Left ventricle myocardium superior (tissue), 1 donor: Measurements from ENCODE around the gene IQCE. TPM values are rescaled to one million over a fixed set of nuclear protein-coding genes. Genes with fewer than 3 reads are reported as not detected.

Experiments used
- ATAC-seq: fragments of 200-7000 bp; cut with Tn5 transposase; one replicate; pipeline ENCODE4 v1.9.1; 2020; ENCODE audit warnings: mild to moderate bottlenecking, moderate library complexity
- DNase-seq: peaks from one replicate; pipeline ENCODE4 v3.0.0-alpha.2; 2020
- intact Hi-C: fragments of 100-400 bp; cut with micrococcal nuclease; formaldehyde crosslinking; loops from one replicate; pipeline ENCODE4 v1.11.0; 2022
- total RNA-seq: library from RNA; stranded (reverse); fragmentation: NEBNext Ultra II Directional; extraction: Animal tissue kit (Norgen Biotek cat#: 25700); gene quantifications from one replicate; pipeline ENCODE4 v1.2.1, GENCODE V29; 2021
- donor health status: DM: no; HTN: yes; CAD: no; lungs with severe emphysema.

The IQCE gene
- total RNA-seq, 1 donor from 2014 or later: 11.9 TPM

GRCh38 chr7:2635148-2635668 is 76.4 kb downstream of the IQCE start:
- DNase-seq: peak; percentile 38
- no peak for ATAC-seq
- intact Hi-C loops: no loop called here

GRCh38 chr7:2635810-2636701 is 77.3 kb downstream of the IQCE start:
- DNase-seq: peak; percentile 84
- intact Hi-C loops: no loop called here
- peak; percentile 10 for ATAC-seq

- no peak for DNase-seq
- intact Hi-C loops: no loop called here
- ATAC-seq: no peak
These were observed 78.3 kb downstream of the IQCE start for GRCh38 chr7:2637066-2637471.

GRCh38 chr7:2637505-2638223 is 78.9 kb downstream of the IQCE start:
- intact Hi-C loops: no loop called here
- DNase-seq (peak; percentile 74), ATAC-seq (peak; percentile 1)

GRCh38 chr7:2638224-2638991 is 79.6 kb downstream of the IQCE start:
- intact Hi-C loops: no loop called here
- DNase-seq (peak; percentile 83), ATAC-seq (peak; percentile 36)

- ATAC-seq (peak; percentile 7), DNase-seq (peak; percentile 68)
- intact Hi-C loops: no loop called here
These were observed 80.5 kb downstream of the IQCE start for GRCh38 chr7:2639181-2639681.

- DNase-seq (no peak), ATAC-seq (no peak)
- intact Hi-C loops: no loop called here
These were observed 81.1 kb downstream of the IQCE start for GRCh38 chr7:2639695-2640481.

GRCh38 chr7:2640482-2640830 is 81.7 kb downstream of the IQCE start:
- intact Hi-C loops: no loop called here
- no peak for ATAC-seq
- no peak for DNase-seq

GRCh38 chr7:2640846-2641316 is 82.1 kb downstream of the IQCE start:
- intact Hi-C loops: no loop called here
- peak; percentile 1 for ATAC-seq
- DNase-seq: no peak

GRCh38 chr7:2641406-2642393 is 82.9 kb downstream of the IQCE start:
- intact Hi-C loops: no loop called here
- peak; percentile 95 for DNase-seq
- peak; percentile 81 for ATAC-seq

- no peak for DNase-seq
- intact Hi-C loops: no loop called here
These were observed 84.8 kb downstream of the IQCE start for GRCh38 chr7:2643386-2644219.

GRCh38 chr7:2644220-2644561 is 85.4 kb downstream of the IQCE start:
- ATAC-seq: no peak
- DNase-seq: no peak
- intact Hi-C loops: no loop called here

More at GRCh38 chr7:2643386-2644219, 84.8 kb downstream of the IQCE start:
- no peak for ATAC-seq

GRCh38 chr7:2644562-2645273 is 85.9 kb downstream of the IQCE start:
- intact Hi-C loops: no loop called here

GRCh38 chr7:2645274-2645868 is 86.6 kb downstream of the IQCE start:
- DNase-seq: peak; percentile 31
- no peak for ATAC-seq
- intact Hi-C loops: no loop called here

More at GRCh38 chr7:2644562-2645273, 85.9 kb downstream of the IQCE start:
- DNase-seq (no peak), ATAC-seq (no peak)

- intact Hi-C loops: no loop called here
- DNase-seq: no peak
- no peak for ATAC-seq
These were observed 87.5 kb downstream of the IQCE start for GRCh38 chr7:2646336-2646679.
